ENCODE measurements around the gene EIF3A. TPM values are rescaled to one million over a fixed set of nuclear protein-coding genes. Genes with fewer than 3 reads are reported as not detected.
A peak's percentile ranks its signal among the peaks of the same experiment; 100 is the strongest.

Gene EIF3A
- total RNA-seq, result 135 and 151 TPM in 2 replicates

GRCh38 chr10:119080521-119081259 is at the start of gene EIF3A:
TSS of gene EIF3A (minus strand) at chr10:119080817. CDS start at chr10:119080676, 141 bp downstream.
- no peaks in the 10 kb centered on the region for H3K36me3 ChIP-seq (ENCODE audit: insufficient read depth, low read length)
- peak within 1 kb of the TSS; percentile 96 for H3K27ac ChIP-seq (ENCODE audit: low read depth, low read length)
- peak within 1 kb of the TSS; percentile 99 for H3K4me3 ChIP-seq (ENCODE audit: insufficient read depth, low read length)
- peaks cover 40% of the 10 kb centered on the region for H4K20me1 ChIP-seq (ENCODE audit: insufficient read depth, low read length)
- H2AFZ ChIP-seq (ENCODE audit: low read length), result peak within 1 kb of the TSS; percentile 89
- H3K27me3 ChIP-seq (ENCODE audit: insufficient read depth, low read length), result no peaks in the 10 kb centered on the region
- H3K4me1 ChIP-seq (ENCODE audit: insufficient read depth, low read length), result peaks cover 15% of the 10 kb centered on the region
- peak; percentile 97 for DNase-seq (ENCODE audit: insufficient read length, low spot score, missing footprints)
- TF ChIP-seq CTCF (IDR thresholded peaks at IDR 0.05; ENCODE audit: extremely low read depth, low read depth, low read length), result no peak
- H3K4me2 ChIP-seq (ENCODE audit: insufficient read depth, low read length), result peak within 1 kb of the TSS; percentile 96
- no peaks in the 10 kb centered on the region for H3K9me3 ChIP-seq (ENCODE audit: low read depth, low read length)
- H3K79me2 ChIP-seq (ENCODE audit: insufficient read depth, low read length), result peaks cover 60% of the 10 kb centered on the region

GRCh38 chr10:119129721-119130120 is 49.1 kb upstream of the EIF3A start:
- no peaks in the 10 kb centered on the region for H3K9me3 ChIP-seq (ENCODE audit: low read depth, low read length)
- peaks cover 54% of the 10 kb centered on the region for H3K36me3 ChIP-seq (ENCODE audit: insufficient read depth, low read length)
- H3K27me3 ChIP-seq (ENCODE audit: insufficient read depth, low read length), result no peaks in the 10 kb centered on the region
- peaks cover 9% of the 10 kb centered on the region for H3K4me1 ChIP-seq (ENCODE audit: insufficient read depth, low read length)
- no peak overlapping the region for H3K4me2 ChIP-seq (ENCODE audit: insufficient read depth, low read length)
- DNase-seq (ENCODE audit: insufficient read length, low spot score, missing footprints), result no peak
- no peak for TF ChIP-seq CTCF (IDR thresholded peaks at IDR 0.05; ENCODE audit: extremely low read depth, low read depth, low read length)
- H2AFZ ChIP-seq (ENCODE audit: low read length), result no peak overlapping the region
- no peak overlapping the region for H3K27ac ChIP-seq (ENCODE audit: low read depth, low read length)
- H3K4me3 ChIP-seq (ENCODE audit: insufficient read depth, low read length), result no peak overlapping the region
- H4K20me1 ChIP-seq (ENCODE audit: insufficient read depth, low read length), result no peaks in the 10 kb centered on the region
- peaks cover 4% of the 10 kb centered on the region for H3K79me2 ChIP-seq (ENCODE audit: insufficient read depth, low read length)

GRCh38 chr10:119125942-119126341 is 45.3 kb upstream of the EIF3A start:
- Histone ChIP-seq H4K20me1 (ENCODE audit: insufficient read depth, low read length) (no peaks in the 10 kb centered on the region), H3K9me3 (ENCODE audit: low read depth, low read length) (no peaks in the 10 kb centered on the region)
- no peak for DNase-seq (ENCODE audit: insufficient read length, low spot score, missing footprints)

More at GRCh38 chr10:119125942-119126341, 45.3 kb upstream of the EIF3A start:
- H3K4me3 ChIP-seq (ENCODE audit: insufficient read depth, low read length), result no peak overlapping the region
- no peak for TF ChIP-seq CTCF (IDR thresholded peaks at IDR 0.05; ENCODE audit: extremely low read depth, low read depth, low read length)
- no peaks in the 10 kb centered on the region for H3K4me1 ChIP-seq (ENCODE audit: insufficient read depth, low read length)
- H3K4me2 ChIP-seq (ENCODE audit: insufficient read depth, low read length), result no peak overlapping the region
- H3K79me2 ChIP-seq (ENCODE audit: insufficient read depth, low read length), result no peaks in the 10 kb centered on the region
- H2AFZ ChIP-seq (ENCODE audit: low read length), result no peak overlapping the region
- H3K36me3 ChIP-seq (ENCODE audit: insufficient read depth, low read length), result peaks cover 64% of the 10 kb centered on the region
- H3K27ac ChIP-seq (ENCODE audit: low read depth, low read length), result no peak overlapping the region
- no peaks in the 10 kb centered on the region for H3K27me3 ChIP-seq (ENCODE audit: insufficient read depth, low read length)

Data from osteoblast (primary cell).